ENCODE measurements around the gene GIPR.

Gene GIPR

DNA sequence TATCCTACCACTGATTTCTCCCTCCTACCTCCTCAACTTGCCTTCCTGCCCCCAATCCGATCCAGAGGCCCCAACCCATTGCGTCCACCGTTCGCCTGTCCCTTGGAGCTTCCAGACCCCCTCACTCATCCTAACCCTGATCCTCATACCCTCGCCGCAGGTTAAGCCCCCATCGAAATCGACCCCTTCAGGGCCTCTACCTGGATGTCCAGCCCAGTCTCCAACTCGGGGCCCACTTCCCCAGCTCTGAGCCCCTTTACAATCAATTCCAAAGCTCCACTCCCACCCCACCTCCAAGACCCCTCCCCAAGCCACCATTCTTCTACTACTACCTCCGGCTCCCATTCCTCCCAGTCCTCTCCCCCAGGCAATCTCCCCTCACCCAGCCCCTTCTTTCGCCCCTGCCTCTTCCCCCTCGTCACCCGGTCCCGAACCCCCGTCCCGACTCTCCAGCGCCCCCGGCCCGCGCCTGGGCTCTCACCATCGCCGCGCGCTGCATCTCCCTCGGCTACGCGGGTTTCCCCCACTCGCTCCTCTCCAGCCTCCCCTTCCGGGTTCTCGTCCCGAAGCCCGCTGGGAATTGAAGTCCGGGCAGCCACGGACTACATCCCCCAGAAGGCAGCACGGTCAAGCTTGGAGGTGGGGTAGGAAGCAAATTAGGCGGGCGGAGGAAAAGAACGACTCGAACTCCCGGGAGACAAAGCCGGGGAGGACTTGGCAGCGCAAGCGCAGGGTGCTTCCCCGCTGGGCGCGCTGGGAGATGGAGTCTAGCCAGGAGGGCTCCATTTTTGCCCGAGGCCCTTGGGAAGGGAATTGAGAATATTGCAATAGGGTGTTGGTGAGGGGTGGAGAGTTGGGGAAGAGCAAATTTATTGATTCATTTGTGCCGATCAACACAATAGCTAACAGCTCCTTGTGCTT, 62.6 kb downstream of the GIPR start, which contains the start of gene FBXO46:
Gene FBXO46 (minus strand): TSS at position 529 of the 921 bp plus-strand sequence. CDS start 17,401 bp downstream, outside the sequence.
- DNase-seq (ENCODE audit: low read depth, low spot score), result peak; percentile 99
